ENCODE results near the gene RAD51B. TPM values are rescaled to one million over a fixed set of nuclear protein-coding genes. Genes with fewer than 3 reads are reported as not detected.
A peak's percentile ranks its signal among the peaks of the same experiment; 100 is the strongest.

Gene RAD51B
- total RNA-seq, 6 donors from 2014 or later, result 10.6 to 63.9 (median 18.4) TPM

DNA sequence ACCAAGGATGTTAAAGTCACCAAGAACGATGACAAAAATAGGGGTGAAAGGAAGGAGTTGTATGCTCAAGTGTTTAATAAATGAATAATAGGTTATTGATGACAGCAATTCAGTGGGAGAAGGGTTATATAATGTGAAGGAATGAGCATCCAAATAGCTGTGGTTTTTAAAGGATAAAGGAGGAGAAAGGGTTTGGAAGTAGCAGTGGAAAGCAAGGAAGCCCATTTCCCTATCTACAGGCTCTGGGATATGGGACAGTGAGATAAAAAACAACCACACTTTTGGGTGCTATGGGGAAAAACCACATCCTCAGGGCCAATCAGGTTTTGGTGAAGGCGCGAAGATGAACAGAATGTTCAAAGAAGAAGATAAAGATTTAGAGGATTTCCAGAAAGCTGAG lies 714.7 kb downstream of the RAD51B start:
- H3K36me3 ChIP-seq, result no peaks in the 10 kb centered on the region
- TF ChIP-seq EP300 (IDR thresholded peaks at IDR 0.05) (no peak), POLR2A (IDR thresholded peaks at IDR 0.05) (no peak), POLR2AphosphoS5 (IDR thresholded peaks at IDR 0.05) (no peak)
- TF ChIP-seq, protein P1, sequence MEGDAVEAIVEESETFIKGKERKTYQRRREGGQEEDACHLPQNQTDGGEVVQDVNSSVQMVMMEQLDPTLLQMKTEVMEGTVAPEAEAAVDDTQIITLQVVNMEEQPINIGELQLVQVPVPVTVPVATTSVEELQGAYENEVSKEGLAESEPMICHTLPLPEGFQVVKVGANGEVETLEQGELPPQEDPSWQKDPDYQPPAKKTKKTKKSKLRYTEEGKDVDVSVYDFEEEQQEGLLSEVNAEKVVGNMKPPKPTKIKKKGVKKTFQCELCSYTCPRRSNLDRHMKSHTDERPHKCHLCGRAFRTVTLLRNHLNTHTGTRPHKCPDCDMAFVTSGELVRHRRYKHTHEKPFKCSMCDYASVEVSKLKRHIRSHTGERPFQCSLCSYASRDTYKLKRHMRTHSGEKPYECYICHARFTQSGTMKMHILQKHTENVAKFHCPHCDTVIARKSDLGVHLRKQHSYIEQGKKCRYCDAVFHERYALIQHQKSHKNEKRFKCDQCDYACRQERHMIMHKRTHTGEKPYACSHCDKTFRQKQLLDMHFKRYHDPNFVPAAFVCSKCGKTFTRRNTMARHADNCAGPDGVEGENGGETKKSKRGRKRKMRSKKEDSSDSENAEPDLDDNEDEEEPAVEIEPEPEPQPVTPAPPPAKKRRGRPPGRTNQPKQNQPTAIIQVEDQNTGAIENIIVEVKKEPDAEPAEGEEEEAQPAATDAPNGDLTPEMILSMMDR (IDR thresholded peaks at IDR 0.05), result no peak
- no peak overlapping the region for H3K4me3 ChIP-seq
- 92 to 94% methylated on average over 3 of the region's 3 CpGs for WGBS, 2 donors
- no peak overlapping the region for H3K27ac ChIP-seq
- ATAC-seq (ENCODE audit: low FRiP score in 2 of 2), result no peak
- H3K9me3 ChIP-seq, result peaks cover 4 to 13% (median 7%) of the 10 kb centered on the region in 4 donors
- DNase-seq, result no peak
- H3K27me3 ChIP-seq, result no peaks in the 10 kb centered on the region
- H3K4me1 ChIP-seq, result no peaks in the 10 kb centered on the region

DNA sequence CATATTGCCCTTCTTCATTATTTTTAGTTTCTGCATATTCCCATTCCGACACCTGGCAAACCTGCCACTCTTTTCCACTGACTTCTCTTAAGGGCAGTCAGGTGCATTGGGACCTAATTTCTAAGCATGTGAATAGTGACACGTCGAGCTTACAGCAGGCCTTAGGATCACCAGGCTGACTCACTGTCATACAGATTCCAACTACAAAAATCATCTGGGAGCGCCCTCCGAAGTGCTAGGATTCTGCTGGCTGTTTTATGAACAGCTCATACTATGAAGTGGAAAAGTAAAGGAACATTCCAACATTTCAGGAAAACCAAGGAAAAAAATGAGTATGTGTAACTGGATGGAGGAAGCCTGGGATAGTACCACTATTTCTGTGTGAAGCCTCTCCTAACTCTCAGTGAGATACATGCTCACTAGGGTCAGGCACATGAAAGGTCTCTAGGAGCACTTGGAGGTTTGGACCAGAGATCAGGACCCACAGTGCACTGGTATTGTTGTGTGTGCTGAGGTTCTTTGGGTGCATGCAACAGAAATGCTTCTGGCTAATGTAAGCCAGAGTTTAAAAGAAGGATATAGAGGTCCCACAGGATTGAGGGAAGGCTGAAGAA lies 715.9 kb downstream of the RAD51B start:
- H3K27me3 ChIP-seq, result no peaks in the 10 kb centered on the region
- no peak overlapping the region for H3K27ac ChIP-seq
- no peaks in the 10 kb centered on the region for H3K4me1 ChIP-seq
- ATAC-seq (ENCODE audit: low FRiP score in 2 of 2), result peak in 1 of 2 donors; percentile 75
- WGBS, 2 donors, result 91 to 96% methylated on average over 5 of the region's 5 CpGs
- peaks cover 2 to 7% (median 7%) of the 10 kb centered on the region in 4 donors for H3K9me3 ChIP-seq
- no peak overlapping the region for H3K4me3 ChIP-seq
- DNase-seq, result no peak
- H3K36me3 ChIP-seq, result no peaks in the 10 kb centered on the region
- TF ChIP-seq POLR2A (IDR thresholded peaks at IDR 0.05), result no peak
- no peak for TF ChIP-seq EP300 (IDR thresholded peaks at IDR 0.05)
- TF ChIP-seq, protein P1 (IDR thresholded peaks at IDR 0.05), result no peak
- TF ChIP-seq POLR2AphosphoS5 (IDR thresholded peaks at IDR 0.05), result no peak

- ATAC-seq (ENCODE audit: low FRiP score in 2 of 2), result no peak
- no peaks in the 10 kb centered on the region for H3K27me3 ChIP-seq
- no peak for DNase-seq
- no peaks in the 10 kb centered on the region for H3K4me1 ChIP-seq
- WGBS, 2 donors, result 100% methylated on average over 1 of the region's 1 CpG
- no peak overlapping the region for H3K27ac ChIP-seq
- TF ChIP-seq POLR2A (IDR thresholded peaks at IDR 0.05), result no peak
- TF ChIP-seq, protein P1 (IDR thresholded peaks at IDR 0.05), result no peak
- H3K4me3 ChIP-seq, result no peak overlapping the region
- peaks cover 0 to 4% (median 2%) of the 10 kb centered on the region in 4 donors for H3K9me3 ChIP-seq
- no peaks in the 10 kb centered on the region for H3K36me3 ChIP-seq
Observed at GRCh38 chr14:68536018-68536410, 716.4 kb downstream of the RAD51B start.

- DNase-seq (no peak), ATAC-seq (ENCODE audit: low FRiP score in 2 of 2) (no peak)
- H3K9me3 ChIP-seq, result no peaks in the 10 kb centered on the region
- 70 to 81% methylated on average over 2 of the region's 2 CpGs for WGBS, 2 donors
- H3K27ac ChIP-seq, result peak overlapping the region in 1 of 4 donors; percentile 16
- TF ChIP-seq, protein P1 (IDR thresholded peaks at IDR 0.05), result no peak
- TF ChIP-seq POLR2A (IDR thresholded peaks at IDR 0.05) (no peak), POLR2AphosphoS5 (IDR thresholded peaks at IDR 0.05) (no peak), EP300 (IDR thresholded peaks at IDR 0.05) (no peak)
- H3K4me3 ChIP-seq, result no peak overlapping the region
- no peaks in the 10 kb centered on the region for H3K36me3 ChIP-seq
- no peaks in the 10 kb centered on the region for H3K27me3 ChIP-seq
- H3K4me1 ChIP-seq, result no peaks in the 10 kb centered on the region
Observed at GRCh38 chr14:68538639-68539038, 719.1 kb downstream of the RAD51B start.

DNA sequence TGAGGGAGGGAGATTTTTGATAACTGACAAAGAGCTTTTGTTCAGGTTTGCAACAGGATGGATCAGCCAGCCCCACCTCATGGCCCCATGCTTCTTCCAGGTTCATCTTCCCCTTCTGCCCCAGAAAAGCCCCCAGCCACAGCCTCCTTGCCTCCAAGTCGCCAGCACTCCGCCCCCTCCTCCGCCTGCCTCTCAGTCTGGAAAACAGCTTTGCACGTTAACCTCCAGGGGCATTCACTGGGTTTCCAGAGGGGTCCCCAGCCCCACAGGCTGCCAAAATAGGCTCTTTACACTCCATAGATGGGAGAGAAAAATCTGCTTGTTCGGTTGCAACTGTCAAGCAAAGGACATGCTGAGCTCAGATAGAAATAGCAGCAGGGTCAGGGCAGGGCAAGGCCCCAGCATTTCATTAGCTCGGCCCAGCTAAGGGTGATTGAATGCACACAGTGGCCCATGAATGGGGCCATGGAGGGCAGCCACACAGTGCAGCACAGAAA lies 719.7 kb downstream of the RAD51B start:
- ATAC-seq (ENCODE audit: low FRiP score in 2 of 2) (no peak), DNase-seq (no peak)
- H3K4me3 ChIP-seq, result no peak overlapping the region
- peak overlapping the region in 1 of 4 donors; percentile 16 for H3K27ac ChIP-seq
- TF ChIP-seq, protein P1 (IDR thresholded peaks at IDR 0.05), result no peak
- no peak for TF ChIP-seq POLR2AphosphoS5 (IDR thresholded peaks at IDR 0.05)
- no peak for TF ChIP-seq EP300 (IDR thresholded peaks at IDR 0.05)
- TF ChIP-seq POLR2A (IDR thresholded peaks at IDR 0.05), result no peak
- peaks cover 0 to 4% (median 0%) of the 10 kb centered on the region in 4 donors for H3K4me1 ChIP-seq
- no peaks in the 10 kb centered on the region for H3K9me3 ChIP-seq
- no peaks in the 10 kb centered on the region for H3K36me3 ChIP-seq
- H3K27me3 ChIP-seq, result no peaks in the 10 kb centered on the region
- 81 to 87% methylated on average over 4 to 6 of the region's 6 CpGs for WGBS, 2 donors

Measured in upper lobe of left lung (tissue), 6 donors.